ENCODE measurements around the gene WDR90.

WDR90 gene

DNA sequence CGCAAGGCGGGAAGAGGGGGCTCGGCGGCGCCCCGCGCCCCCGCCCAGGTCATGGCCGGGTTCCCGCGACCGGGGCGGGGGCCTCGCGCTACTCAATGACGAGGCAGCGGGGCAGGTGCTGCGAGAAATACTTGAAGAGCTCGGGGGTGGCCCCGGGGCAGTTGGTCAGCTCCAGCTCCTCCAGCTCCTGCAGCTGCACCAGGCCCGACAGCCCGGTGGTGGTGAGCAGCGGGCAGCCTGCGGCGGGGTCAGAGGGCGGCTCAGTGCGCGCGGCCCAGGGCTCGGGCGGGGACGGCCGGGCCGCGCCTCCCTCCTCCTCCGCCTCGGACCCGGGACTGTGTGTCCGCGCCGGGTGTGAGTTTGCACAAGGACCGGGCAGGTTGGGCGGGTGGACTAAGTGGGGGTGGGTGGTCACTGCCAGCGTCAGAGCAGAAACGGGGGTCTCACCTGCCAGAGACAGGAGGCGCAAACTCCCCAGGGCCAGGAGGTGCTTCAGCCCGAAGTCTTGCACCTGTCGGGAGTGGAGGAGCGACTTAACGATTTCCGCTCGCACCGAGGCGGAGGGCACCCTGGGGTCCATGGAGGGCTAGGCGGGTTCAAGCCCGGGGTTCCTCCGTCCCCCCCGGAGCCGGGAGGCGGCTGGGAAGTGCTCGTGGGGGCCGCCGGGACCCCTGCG lies 45.2 kb downstream of the WDR90 start:
- H3K4me3 ChIP-seq (ENCODE audit: low read length): peak overlapping the region; percentile 14
- DNase-seq (ENCODE audit: low read depth): no peak
- TF ChIP-seq, protein P1, sequence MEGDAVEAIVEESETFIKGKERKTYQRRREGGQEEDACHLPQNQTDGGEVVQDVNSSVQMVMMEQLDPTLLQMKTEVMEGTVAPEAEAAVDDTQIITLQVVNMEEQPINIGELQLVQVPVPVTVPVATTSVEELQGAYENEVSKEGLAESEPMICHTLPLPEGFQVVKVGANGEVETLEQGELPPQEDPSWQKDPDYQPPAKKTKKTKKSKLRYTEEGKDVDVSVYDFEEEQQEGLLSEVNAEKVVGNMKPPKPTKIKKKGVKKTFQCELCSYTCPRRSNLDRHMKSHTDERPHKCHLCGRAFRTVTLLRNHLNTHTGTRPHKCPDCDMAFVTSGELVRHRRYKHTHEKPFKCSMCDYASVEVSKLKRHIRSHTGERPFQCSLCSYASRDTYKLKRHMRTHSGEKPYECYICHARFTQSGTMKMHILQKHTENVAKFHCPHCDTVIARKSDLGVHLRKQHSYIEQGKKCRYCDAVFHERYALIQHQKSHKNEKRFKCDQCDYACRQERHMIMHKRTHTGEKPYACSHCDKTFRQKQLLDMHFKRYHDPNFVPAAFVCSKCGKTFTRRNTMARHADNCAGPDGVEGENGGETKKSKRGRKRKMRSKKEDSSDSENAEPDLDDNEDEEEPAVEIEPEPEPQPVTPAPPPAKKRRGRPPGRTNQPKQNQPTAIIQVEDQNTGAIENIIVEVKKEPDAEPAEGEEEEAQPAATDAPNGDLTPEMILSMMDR (IDR thresholded peaks at IDR 0.05; ENCODE audit: insufficient read depth, low read depth, low read length, missing control alignments): no peak

- H3K4me3 ChIP-seq (ENCODE audit: low read length): peak overlapping the region; percentile 24
- TF ChIP-seq, protein P1 (IDR thresholded peaks at IDR 0.05; ENCODE audit: insufficient read depth, low read depth, low read length, missing control alignments): no peak
- DNase-seq (ENCODE audit: low read depth): no peak
Measured at GRCh38 chr16:694863-695354, 45.7 kb downstream of the WDR90 start.

- peak; percentile 89 for DNase-seq (ENCODE audit: low read depth)
- TF ChIP-seq, protein P1 (IDR thresholded peaks at IDR 0.05; ENCODE audit: insufficient read depth, low read depth, low read length, missing control alignments): no peak
- H3K4me3 ChIP-seq (ENCODE audit: low read length): peak overlapping the region; percentile 20
Measured at GRCh38 chr16:695355-696089, 46.4 kb downstream of the WDR90 start.

DNA sequence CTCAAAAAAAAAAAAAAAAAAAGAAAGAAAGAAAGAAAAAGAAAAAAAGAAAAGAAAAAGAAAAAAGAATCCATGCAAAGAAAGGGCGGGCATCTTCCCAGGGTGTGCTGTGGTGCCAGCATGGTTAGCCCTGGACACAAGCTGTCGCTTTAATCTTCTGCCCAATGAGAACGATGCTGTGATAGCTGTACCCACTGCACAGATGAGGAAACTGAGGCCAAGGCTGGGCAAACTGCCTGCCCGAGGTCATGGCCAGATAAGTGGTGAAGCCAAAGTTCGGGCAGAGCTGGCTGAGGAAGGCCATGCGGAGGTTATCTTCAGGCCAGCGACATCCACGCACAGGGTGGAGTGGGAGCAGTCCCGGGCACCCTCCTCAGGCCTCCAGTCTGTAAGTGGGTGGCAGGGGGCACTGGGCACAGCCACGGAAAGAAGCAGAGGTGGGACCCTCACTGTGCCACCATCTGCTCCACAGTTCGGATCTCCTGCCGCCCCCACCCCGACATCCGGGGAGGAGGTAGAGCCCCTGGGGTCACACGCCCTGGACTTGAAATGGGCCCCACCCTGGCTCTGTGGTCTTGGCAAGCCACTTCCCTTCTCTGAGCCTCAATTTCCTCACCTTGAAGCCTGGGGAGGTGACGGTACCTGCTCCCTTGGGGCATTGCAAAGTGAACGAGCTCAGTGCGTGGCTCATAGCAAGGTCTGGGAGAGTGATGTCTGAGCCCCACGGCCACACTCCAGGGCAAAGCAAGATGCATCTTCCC lies 49.9 kb downstream of the WDR90 start:
- DNase-seq (ENCODE audit: low read depth): no peak
- TF ChIP-seq, protein P1 (IDR thresholded peaks at IDR 0.05; ENCODE audit: insufficient read depth, low read depth, low read length, missing control alignments): no peak
- no peak overlapping the region for H3K4me3 ChIP-seq (ENCODE audit: low read length)

GRCh38 chr16:700684-701584 lies 51.8 kb downstream of the WDR90 start:
- TF ChIP-seq, protein P1 (IDR thresholded peaks at IDR 0.05; ENCODE audit: insufficient read depth, low read depth, low read length, missing control alignments): no peak
- no peak for DNase-seq (ENCODE audit: low read depth)
- H3K4me3 ChIP-seq (ENCODE audit: low read length): no peak overlapping the region

- TF ChIP-seq, protein P1 (IDR thresholded peaks at IDR 0.05; ENCODE audit: insufficient read depth, low read depth, low read length, missing control alignments): no peak
- no peak overlapping the region for H3K4me3 ChIP-seq (ENCODE audit: low read length)
- DNase-seq (ENCODE audit: low read depth): no peak
Measured at GRCh38 chr16:702341-702740, 53.2 kb downstream of the WDR90 start.

Data from epithelial cell of esophagus (primary cell).